A549 (cell line): ENCODE results near the gene ANGPTL3. TPM values are rescaled to one million over a fixed set of nuclear protein-coding genes. Genes with fewer than 3 reads are reported as not detected.
"Not testable (repeated sequence)": the region's sequence is repeated elsewhere in the genome, so short reads cannot be mapped to it uniquely, and the experiment has no call there.

Source experiments
- ATAC-seq, 2 experiments: fragments of 200-7000 bp in 1 of 2; fragments of >200 bp in 1 of 2; cut with Nextera tagmentation in 1 of 2; cut with Tn5 transposase in 1 of 2; 3 replicates each; pipeline versions ENCODE4 v1.8.0 to v1.9.1; 2018 to 2020; ENCODE audit warnings: mild to moderate bottlenecking in 1 of 2, moderate library complexity in 1 of 2
- CTCF ChIA-PET: fragments of 300-600 bp; sonication (Branson Sonifier 250); formaldehyde crosslinking; extraction: SDS; loops from one replicate; lab custom pipeline; 2021; ENCODE audit warnings: antibody characterized with exemption, inconsistent platforms; lab: Yijun Ruan, JAX
- POLR2A ChIA-PET: fragments of 350-600 bp; formaldehyde crosslinking; extraction: SDS; loops from one replicate; lab custom pipeline; 2021; ENCODE audit warnings: antibody characterized with exemption, inconsistent platforms; lab: Yijun Ruan, JAX
- DNase-seq, 2 experiments: peaks; one replicate each; pipeline versions ENCODE4 v3.0.0 to v3.0.0-alpha.2; 2011 to 2016; ENCODE audit warnings: low read depth in 1 of 2, low spot score in 1 of 2
- FAIRE-seq: peaks from 2 replicates; lab custom pipeline; 2011; peaks lifted over from hg19 to GRCh38; lab: Jason Lieb, UNC
- H3K27ac ChIP-seq, 2 experiments: fragments of >200 bp; sonication (Bioruptor Twin); formaldehyde crosslinking; 3 replicates each; pipeline ENCODE4 v1.5.1; 2016 to 2017
- H3K4me1 ChIP-seq: fragments of >200 bp; sonication (Bioruptor Twin); formaldehyde crosslinking; 3 replicates; pipeline ENCODE4 v1.6.1; 2016
- H3K4me2 ChIP-seq: fragments of >200 bp; sonication (Bioruptor Twin); formaldehyde crosslinking; 3 replicates; pipeline ENCODE4 v1.6.1; 2016
- H3K4me3 ChIP-seq: fragments of >200 bp; sonication (Bioruptor Twin); formaldehyde crosslinking; 3 replicates; pipeline ENCODE4 v1.5.1; 2016
- H3K9me3 ChIP-seq: fragments of >200 bp; sonication (Bioruptor Twin); formaldehyde crosslinking; 3 replicates; pipeline ENCODE4 v1.6.1; 2016
- ATOH8 ChIP-seq: fragments of 250-450 bp; sonication (Bioruptor Pico); IDR thresholded peaks from 2 replicates; pipeline ENCODE4 v1.5.0; 2020; ENCODE audit warnings: low read depth, mild to moderate bottlenecking, moderate library complexity
- BHLHE40 ChIP-seq: IDR thresholded peaks from 2 replicates; pipeline ENCODE4 v1.6.1; 2012; ENCODE audit warnings: low read depth, low read length, inconsistent platforms
- CHD2 ChIP-seq: fragments of 150-350 bp; IDR thresholded peaks from 2 replicates; pipeline ENCODE4 v1.6.1; 2014; ENCODE audit warnings: low read length; ENCODE audit not compliant: partially characterized antibody
- EHMT2 ChIP-seq: fragments of 200-600 bp; sonication (generic); IDR thresholded peaks from 2 replicates; pipeline ENCODE4 v1.6.1; 2016; ENCODE audit warnings: antibody characterized with exemption, low read depth, mild to moderate bottlenecking, moderate library complexity
- ELK1 ChIP-seq: fragments of 150-350 bp; IDR thresholded peaks from 2 replicates; pipeline ENCODE4 v1.6.1; 2014; ENCODE audit warnings: low read depth, mild to moderate bottlenecking, low read length
- EP300 ChIP-seq, 2 experiments: fragments of >200 bp; sonication (Bioruptor Twin); formaldehyde crosslinking; IDR thresholded peaks; 2 replicates in 1 of 2; 3 replicates in 1 of 2; pipeline ENCODE4 v1.6.1; 2016 to 2017
- GATA3 ChIP-seq: IDR thresholded peaks from 2 replicates; pipeline ENCODE4 v1.6.1; 2012; ENCODE audit warnings: borderline replicate concordance
- HES2 ChIP-seq: fragments of >200 bp; sonication (Bioruptor Twin); formaldehyde crosslinking; IDR thresholded peaks from 2 replicates; pipeline ENCODE4 v1.6.1; 2016
- HEYL ChIP-seq: fragments of 250-450 bp; sonication (Bioruptor Pico); IDR thresholded peaks from 2 replicates; pipeline ENCODE4 v1.8.0; 2021; ENCODE audit warnings: mild to moderate bottlenecking, moderate library complexity
- HMGXB4 ChIP-seq: fragments of 250-450 bp; sonication (Bioruptor Pico); IDR thresholded peaks from 2 replicates; pipeline ENCODE4 v1.5.0; 2021; ENCODE audit warnings: mild to moderate bottlenecking, moderate library complexity, borderline replicate concordance
- HOXA7 ChIP-seq: fragments of 250-450 bp; sonication (Bioruptor Pico); IDR thresholded peaks from 2 replicates; pipeline ENCODE4 v1.5.0; 2020; ENCODE audit warnings: mild to moderate bottlenecking, moderate library complexity
- HOXB5 ChIP-seq: fragments of 250-450 bp; sonication (Bioruptor Pico); IDR thresholded peaks from 2 replicates; pipeline ENCODE4 v1.5.0; 2020; ENCODE audit warnings: mild to moderate bottlenecking, moderate library complexity
- JUN ChIP-seq, 2 experiments: fragments of >200 bp; sonication (Bioruptor Twin); formaldehyde crosslinking; IDR thresholded peaks; 2 replicates in 1 of 2; 3 replicates in 1 of 2; pipeline ENCODE4 v1.6.1; 2016 to 2017
- NPAS2 ChIP-seq: fragments of 250-450 bp; sonication (Bioruptor Pico); IDR thresholded peaks from 2 replicates; pipeline ENCODE4 v1.8.0; 2022; ENCODE audit warnings: mild to moderate bottlenecking, moderate library complexity, borderline replicate concordance
- POLR2AphosphoS2 ChIP-seq: conservative IDR thresholded peaks from 2 replicates; pipeline ENCODE4 v1.6.1; 2012; ENCODE audit warnings: low read length, improper control_type of control experiment, inconsistent platforms
- REST ChIP-seq: fragments of 200-600 bp; sonication (generic); IDR thresholded peaks from 2 replicates; pipeline ENCODE4 v1.6.1; 2016; ENCODE audit warnings: antibody characterized with exemption, mild to moderate bottlenecking, moderate library complexity
- RNF2 ChIP-seq: fragments of 200-600 bp; sonication (generic); IDR thresholded peaks from 2 replicates; pipeline ENCODE4 v1.6.1; 2016; ENCODE audit warnings: low read depth, mild to moderate bottlenecking, antibody characterized with exemption, moderate library complexity, borderline replicate concordance
- USF2 ChIP-seq: fragments of 450-650 bp; IDR thresholded peaks from 2 replicates; pipeline ENCODE4 v1.6.1; 2014; ENCODE audit warnings: antibody characterized with exemption
- ZFP36 ChIP-seq: fragments of 450-650 bp; IDR thresholded peaks from 2 replicates; pipeline ENCODE4 v1.6.1; 2014; ENCODE audit warnings: borderline replicate concordance; ENCODE audit not compliant: partially characterized antibody
- ZNF302 ChIP-seq: fragments of 250-450 bp; sonication (Bioruptor Pico); IDR thresholded peaks from 2 replicates; pipeline ENCODE4 v1.9.0; 2021; ENCODE audit warnings: inconsistent platforms, mild to moderate bottlenecking, moderate library complexity
- ZSCAN20 ChIP-seq: fragments of 250-450 bp; sonication (Bioruptor Pico); IDR thresholded peaks from 2 replicates; pipeline ENCODE4 v1.8.0; 2022; ENCODE audit warnings: mild to moderate bottlenecking, moderate library complexity
- WGBS: methylation state at CpG from one replicate; pipeline ENCODE4 v1.1.6; 2017; ENCODE audit errors: missing lambda C conversion rate; 5-methylcytosine and 5-hydroxymethylcytosine counted together
- polyA plus RNA-seq, 4 experiments: library from polyadenylated mRNA; depleted of rRNA in 3 of 4; stranded (reverse); fragments of >200 nt; fragmentation: RNase III in 1 of 4; extraction: RNeasy Plus Mini Kit Qiagen cat#74134 plus additional on column Dnase treatment in 1 of 4; gene quantifications; 2 replicates in 3 of 4; 3 replicates in 1 of 4; pipeline ENCODE4 v1.2.3, GENCODE V29; 2011 to 2017

ANGPTL3 gene
- polyA plus RNA-seq, 2 of the 4 experiments (the other 2 are of a cell fraction), result not detected

GRCh38 chr1:62608905-62609304 lies 11.6 kb downstream of the ANGPTL3 start:
- H3K4me1 ChIP-seq, result peaks cover 12% of the 10 kb centered on the region; the same call in 2 of the 3 replicates
- no peak overlapping the region for H3K4me3 ChIP-seq
- DNase-seq (no peak), ATAC-seq (no peak)
- CTCF ChIA-PET, result no interaction called here
- H3K9me3 ChIP-seq, result no peaks in the 10 kb centered on the region
- no peak overlapping the region for H3K27ac ChIP-seq
- no peak overlapping the region for H3K4me2 ChIP-seq
- no peak for TF ChIP-seq HOXB5 (CRISPR knock-in tag)
- TF ChIP-seq HES2, result no peak
- no peak for TF ChIP-seq RNF2
- TF ChIP-seq REST, result no peak
- TF ChIP-seq USF2, result no peak
- TF ChIP-seq ZSCAN20 (CRISPR knock-in tag), result no peak
- no peak for TF ChIP-seq HMGXB4 (CRISPR knock-in tag)
- TF ChIP-seq ZNF302 (CRISPR knock-in tag), result no peak
- TF ChIP-seq EHMT2, result no peak
- no peak for TF ChIP-seq ELK1
- no peak for TF ChIP-seq NPAS2
- TF ChIP-seq, all 56 proteins: peak for 0
- no peak for FAIRE-seq
- POLR2A ChIA-PET, result no interaction called here

GRCh38 chr1:62610588-62610987 lies 13.3 kb downstream of the ANGPTL3 start:
- H3K27ac ChIP-seq, POLR2A ChIA-PET, FAIRE-seq, DNase-seq, H3K9me3 ChIP-seq, ATAC-seq, H3K4me3 ChIP-seq, H3K4me2 ChIP-seq: not testable (repeated sequence)
- CTCF ChIA-PET, result interaction anchor here (1.1 kb wide), 1 partner anchor 15 kb away, joined by 3 read pairs; no protein-coding TSS in a partner anchor
- WGBS, result 75% methylated on average over 1 of the region's 1 CpG
- H3K4me1 ChIP-seq, result peaks cover 22% of the 10 kb centered on the region; the same call in 2 of the 3 replicates

- 91% methylated on average over 2 of the region's 2 CpGs for WGBS
- Histone ChIP-seq H3K9me3 (no peaks in the 10 kb centered on the region), H3K4me1 (peaks cover 22% of the 10 kb centered on the region; the same call in 2 of the 3 replicates), H3K27ac (no peak overlapping the region), H3K4me3 (no peak overlapping the region), H3K4me2 (no peak overlapping the region)
- ChIA-PET CTCF (no interaction called here), POLR2A (no interaction called here)
- ATAC-seq, result no peak
- no peak for DNase-seq
- FAIRE-seq, result no peak
- no peak for TF ChIP-seq ATOH8 (CRISPR knock-in tag)
- TF ChIP-seq GATA3, result no peak
- TF ChIP-seq HOXA7 (CRISPR knock-in tag), result no peak
- no peak for TF ChIP-seq CHD2
- TF ChIP-seq HEYL (CRISPR knock-in tag), result no peak
- TF ChIP-seq JUN (IDR thresholded peaks at IDR 0.05), result no peak
- TF ChIP-seq ZFP36, result no peak
- no peak for TF ChIP-seq POLR2AphosphoS2
- TF ChIP-seq USF2, result no peak
- no peak for TF ChIP-seq BHLHE40
- TF ChIP-seq EP300 (IDR thresholded peaks at IDR 0.05), result no peak
Measured at GRCh38 chr1:62612770-62613169, 15.4 kb downstream of the ANGPTL3 start.
